Coronary artery (tissue), 2 donors: Measurements from ENCODE around the gene TNIP2.
"Not testable (repeated sequence)": the region's sequence is repeated elsewhere in the genome, so short reads cannot be mapped to it uniquely, and the experiment has no call there.

Source experiments
- DNase-seq: peaks from one replicate; pipeline ENCODE4 v3.0.0-alpha.2; 2017; ENCODE audit warnings: low spot score
- H3K27ac ChIP-seq, 2 donors: fragments of 200-600 bp; sonication (generic); one replicate each; pipeline ENCODE4 v1.5.1; 2016 to 2019
- H3K4me3 ChIP-seq: fragments of 200-600 bp; sonication (generic); 2 replicates; pipeline ENCODE4 v1.5.1; 2016; ENCODE audit warnings: mild to moderate bottlenecking, moderate library complexity
- TF ChIP-seq, protein P1 (sequence below): fragments of 200-600 bp; sonication (generic); IDR thresholded peaks from one replicate; pipeline ENCODE4 v1.5.1; 2019; ENCODE audit warnings: antibody characterized with exemption

The TNIP2 gene

GRCh38 chr4:2742081-2742822, 13.9 kb downstream of the TNIP2 start:
- no peak for DNase-seq
- peak overlapping the region; percentile 46 for H3K27ac ChIP-seq
- no peak overlapping the region for H3K4me3 ChIP-seq
- TF ChIP-seq, protein P1, sequence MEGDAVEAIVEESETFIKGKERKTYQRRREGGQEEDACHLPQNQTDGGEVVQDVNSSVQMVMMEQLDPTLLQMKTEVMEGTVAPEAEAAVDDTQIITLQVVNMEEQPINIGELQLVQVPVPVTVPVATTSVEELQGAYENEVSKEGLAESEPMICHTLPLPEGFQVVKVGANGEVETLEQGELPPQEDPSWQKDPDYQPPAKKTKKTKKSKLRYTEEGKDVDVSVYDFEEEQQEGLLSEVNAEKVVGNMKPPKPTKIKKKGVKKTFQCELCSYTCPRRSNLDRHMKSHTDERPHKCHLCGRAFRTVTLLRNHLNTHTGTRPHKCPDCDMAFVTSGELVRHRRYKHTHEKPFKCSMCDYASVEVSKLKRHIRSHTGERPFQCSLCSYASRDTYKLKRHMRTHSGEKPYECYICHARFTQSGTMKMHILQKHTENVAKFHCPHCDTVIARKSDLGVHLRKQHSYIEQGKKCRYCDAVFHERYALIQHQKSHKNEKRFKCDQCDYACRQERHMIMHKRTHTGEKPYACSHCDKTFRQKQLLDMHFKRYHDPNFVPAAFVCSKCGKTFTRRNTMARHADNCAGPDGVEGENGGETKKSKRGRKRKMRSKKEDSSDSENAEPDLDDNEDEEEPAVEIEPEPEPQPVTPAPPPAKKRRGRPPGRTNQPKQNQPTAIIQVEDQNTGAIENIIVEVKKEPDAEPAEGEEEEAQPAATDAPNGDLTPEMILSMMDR: no peak

DNA sequence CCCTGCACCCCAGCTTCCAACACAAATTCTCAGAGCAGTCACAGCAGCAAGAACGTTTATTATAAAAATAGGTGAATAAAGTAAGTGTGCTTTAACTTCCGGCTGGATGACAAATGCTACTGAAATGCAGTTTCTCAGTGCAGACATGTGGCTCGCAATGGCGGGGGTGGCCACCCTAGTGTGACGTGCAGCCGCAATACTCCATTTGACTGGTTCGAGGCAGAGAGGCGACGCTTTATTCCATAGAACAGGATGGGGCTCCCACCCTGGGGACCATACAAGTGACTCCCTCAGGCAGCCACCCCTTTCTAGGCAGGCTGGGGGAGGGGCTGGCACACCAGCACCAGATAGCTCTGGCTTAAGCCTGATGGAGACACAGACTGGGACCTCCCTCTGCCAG, 14.5 kb downstream of the TNIP2 start:
- TF ChIP-seq, protein P1: no peak
- no peak for DNase-seq
- Histone ChIP-seq H3K4me3 (no peak overlapping the region), H3K27ac (peak overlapping the region; percentile 46)

DNA sequence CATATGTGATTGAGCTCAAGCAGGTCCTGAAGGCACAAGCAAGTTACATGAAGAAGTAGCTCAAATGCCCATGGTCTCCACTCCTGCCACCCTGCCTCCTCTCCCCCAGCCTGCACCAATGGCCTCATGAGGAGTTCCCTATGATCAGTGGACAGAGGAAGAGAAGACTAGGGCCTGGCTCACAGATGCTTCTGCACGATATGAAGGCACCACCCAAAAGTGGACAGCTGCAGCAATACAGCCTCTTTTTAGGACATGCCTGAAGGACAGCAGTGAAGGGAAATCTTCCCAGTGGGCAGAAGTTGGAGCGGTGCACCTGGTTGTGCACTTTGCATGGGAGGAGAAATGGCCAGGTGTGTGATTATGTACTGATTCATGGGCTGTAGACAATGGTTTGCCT, 17.8 kb downstream of the TNIP2 start:
- not testable (repeated sequence) for H3K4me3 ChIP-seq, H3K27ac ChIP-seq, DNase-seq

- no peak for DNase-seq
- no peak overlapping the region for H3K4me3 ChIP-seq
- TF ChIP-seq, protein P1: no peak
- no peak overlapping the region for H3K27ac ChIP-seq
These were observed 20.3 kb downstream of the TNIP2 start for GRCh38 chr4:2735869-2736268.

- no peak overlapping the region for H3K27ac ChIP-seq
- TF ChIP-seq, protein P1: no peak
- no peak for DNase-seq
- no peak overlapping the region for H3K4me3 ChIP-seq
These were observed 21.5 kb downstream of the TNIP2 start for GRCh38 chr4:2734612-2735011.

DNA sequence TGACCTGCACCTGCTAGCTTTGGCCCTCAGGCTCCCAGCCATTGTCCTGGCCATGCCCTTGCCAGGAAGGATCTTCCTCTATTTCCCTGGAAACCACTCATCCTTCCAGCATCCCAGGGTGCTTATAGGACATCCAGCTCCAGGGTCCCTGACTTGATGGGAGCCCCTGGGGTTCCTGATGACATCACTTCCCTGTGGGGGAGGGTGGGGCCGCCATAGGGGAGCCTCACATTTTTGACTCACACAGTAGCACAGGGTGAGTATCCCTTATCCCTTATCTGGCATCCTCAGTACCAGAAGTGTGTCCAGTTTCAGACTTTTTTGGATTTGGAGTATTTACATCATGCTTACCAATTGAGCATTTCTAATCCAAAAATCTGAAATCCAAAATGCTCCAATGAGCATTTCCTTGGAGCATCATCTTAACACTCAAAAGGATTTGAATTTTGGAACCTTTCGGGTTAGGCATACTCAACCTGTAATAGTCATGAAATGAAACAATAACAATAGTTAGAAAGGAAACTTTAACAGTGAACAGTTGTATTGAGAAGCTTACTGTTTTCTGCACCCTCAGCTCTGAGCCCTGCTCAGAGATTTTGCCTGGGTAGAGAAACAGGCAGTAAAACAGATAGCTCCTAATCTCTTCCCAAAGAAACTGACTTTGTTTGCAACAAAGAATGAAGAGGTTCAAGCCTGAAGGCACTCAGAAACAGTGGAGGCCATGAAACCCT, 22.1 kb downstream of the TNIP2 start:
- H3K27ac ChIP-seq: no peak overlapping the region
- no peak overlapping the region for H3K4me3 ChIP-seq
- TF ChIP-seq, protein P1: no peak
- DNase-seq: no peak

GRCh38 chr4:2733001-2733843, 22.9 kb downstream of the TNIP2 start:
- Histone ChIP-seq H3K27ac (no peak overlapping the region), H3K4me3 (no peak overlapping the region)
- TF ChIP-seq, protein P1: no peak
- no peak for DNase-seq
